Stimulated activated CD4-positive, alpha-beta T cell treated with anti-CD3 and anti-CD28 coated beads, TNF-alpha, amount 100 ng/mL, for 1 hour (primary cell): Measurements from ENCODE around the gene HOXD9.

ENCODE experiments used
- DNase-seq, 3 donors: peaks; one replicate each; pipeline ENCODE4 v3.0.0-alpha.2; 2020; ENCODE audit warnings: low read depth in 3 of 3, low spot score in 1 of 3

The HOXD9 gene

GRCh38 chr2:176122683-176123410 lies at the start of gene HOXD9:
Gene HOXD9 (plus strand): TSS chr2:176122719. CDS start chr2:176122769, 50 bp downstream.
- DNase-seq: no peak

GRCh38 chr2:176072951-176073904 lies 49.3 kb upstream of the HOXD9 start:
- DNase-seq: no peak

GRCh38 chr2:176074919-176075425 lies 47.5 kb upstream of the HOXD9 start:
- DNase-seq: no peak

- DNase-seq: no peak
These were observed 47.0 kb upstream of the HOXD9 start for GRCh38 chr2:176075481-176075880.

GRCh38 chr2:176076063-176076462 lies 46.5 kb upstream of the HOXD9 start:
- no peak for DNase-seq

GRCh38 chr2:176076796-176077195 lies 45.7 kb upstream of the HOXD9 start:
- no peak for DNase-seq

GRCh38 chr2:176078541-176079284 lies 43.8 kb upstream of the HOXD9 start:
- DNase-seq: no peak

GRCh38 chr2:176079285-176079830 lies 43.2 kb upstream of the HOXD9 start:
- DNase-seq: no peak

GRCh38 chr2:176079831-176080539 lies 42.5 kb upstream of the HOXD9 start:
- no peak for DNase-seq

GRCh38 chr2:176080540-176081375 lies 41.8 kb upstream of the HOXD9 start:
- DNase-seq: no peak

- no peak for DNase-seq
These were observed 41.1 kb upstream of the HOXD9 start for GRCh38 chr2:176081376-176081836.

- DNase-seq: no peak
These were observed 40.5 kb upstream of the HOXD9 start for GRCh38 chr2:176081837-176082524.

- DNase-seq: no peak
These were observed 40.0 kb upstream of the HOXD9 start for GRCh38 chr2:176082525-176082823.

GRCh38 chr2:176082824-176083751 lies 39.4 kb upstream of the HOXD9 start:
- DNase-seq: no peak

- DNase-seq: no peak
These were observed 38.7 kb upstream of the HOXD9 start, which contains the start of gene EVX2 for GRCh38 chr2:176083796-176084261. Gene EVX2 (minus strand): TSS chr2:176083962. CDS start chr2:176083776, 186 bp downstream.

- no peak for DNase-seq
These were observed 37.9 kb upstream of the HOXD9 start for GRCh38 chr2:176084611-176085119.

GRCh38 chr2:176085120-176085788 lies 37.3 kb upstream of the HOXD9 start:
- DNase-seq: no peak
